CD4-positive, alpha-beta T cell (primary cell): ENCODE data around the gene COL4A3. TPM values are rescaled to one million over a fixed set of nuclear protein-coding genes. Genes with fewer than 3 reads are reported as not detected.

ENCODE experiments used
- ATAC-seq: fragments of 200-7000 bp; cut with Tn5 transposase; one replicate; pipeline ENCODE4 v1.10.0; 2022; ENCODE audit warnings: mild to moderate bottlenecking; ENCODE audit not compliant: poor library complexity
- CTCF ChIA-PET: fragments of 350-600 bp; sonication (Branson Sonifier 250); formaldehyde crosslinking; loops from one replicate; lab custom pipeline; 2021; ENCODE audit warnings: antibody characterized with exemption, inconsistent platforms; lab: Charles Lee
- POLR2A ChIA-PET: fragments of 350-600 bp; sonication (Branson Sonifier 250); formaldehyde crosslinking; loops from one replicate; lab custom pipeline; 2021; ENCODE audit warnings: antibody characterized with exemption, inconsistent platforms; lab: Charles Lee
- DNase-seq, 14 experiments: peaks; one replicate each; pipeline ENCODE4 v3.0.0-alpha.2; 2013 to 2020; ENCODE audit warnings: mixed read lengths in 2 of 14
- H3K27ac ChIP-seq, 2 donors: one replicate each; pipeline versions ENCODE4 v1.5.1 to v1.7.0; 2013; ENCODE audit warnings: low read length in 2 of 2, low read depth in 1 of 2, mild to moderate bottlenecking in 1 of 2
- H3K27me3 ChIP-seq, 2 experiments: 1 replicate in 1 of 2; 2 replicates in 1 of 2; pipeline versions ENCODE4 v1.6.1 to v1.7.0; 2013; ENCODE audit warnings: low read length in 2 of 2, control low read depth in 1 of 2, mild to moderate bottlenecking in 1 of 2, moderate library complexity in 1 of 2; ENCODE audit not compliant: insufficient read depth in 2 of 2, control insufficient read depth in 1 of 2
- H3K36me3 ChIP-seq: one replicate; pipeline ENCODE4 v1.6.1; 2013; ENCODE audit warnings: low read length, control low read depth; ENCODE audit not compliant: insufficient read depth
- H3K4me1 ChIP-seq: one replicate; pipeline ENCODE4 v1.6.1; 2013; ENCODE audit warnings: low read length, control low read depth; ENCODE audit not compliant: insufficient read depth
- H3K4me3 ChIP-seq: one replicate; pipeline ENCODE4 v1.5.1; 2013; ENCODE audit warnings: mild to moderate bottlenecking, low read length, moderate library complexity
- H3K9me3 ChIP-seq, 2 experiments: 1 replicate in 1 of 2; 2 replicates in 1 of 2; pipeline versions ENCODE4 v1.6.1 to v1.7.0; 2013; ENCODE audit warnings: low read length in 2 of 2, mild to moderate bottlenecking in 2 of 2, control low read depth in 1 of 2, moderate library complexity in 1 of 2; ENCODE audit not compliant: control insufficient read depth in 1 of 2, insufficient read depth in 1 of 2
- H3K27ac Mint-ChIP-seq: one replicate; pipeline ENCODE4 v1.8.0; 2020; ENCODE audit warnings: mixed read lengths
- H3K27me3 Mint-ChIP-seq: one replicate; pipeline ENCODE4 v1.8.0; 2021; ENCODE audit warnings: mixed read lengths
- H3K36me3 Mint-ChIP-seq: one replicate; pipeline ENCODE4 v1.8.0; 2021; ENCODE audit warnings: low read depth, mixed read lengths
- H3K4me1 Mint-ChIP-seq: one replicate; pipeline ENCODE4 v1.8.0; 2021; ENCODE audit warnings: low read depth, mixed read lengths
- H3K4me3 Mint-ChIP-seq: one replicate; pipeline ENCODE4 v1.8.0; 2020; ENCODE audit warnings: mild to moderate bottlenecking, mixed read lengths
- H3K9me3 Mint-ChIP-seq: one replicate; pipeline ENCODE4 v1.8.0; 2020; ENCODE audit warnings: mixed read lengths
- intact Hi-C, 2 experiments: fragments of 100-400 bp; cut with DNase I in 1 of 2; cut with micrococcal nuclease in 1 of 2; formaldehyde crosslinking; loops; one replicate each; pipeline versions ENCODE4 v1.15.1 to v1.9.0; 2023 to 2025; cut with DNase I, micrococcal nuclease
- total RNA-seq, 174 experiments: library from RNA in 2 of 174; stranded (reverse) in 2 of 174; gene quantifications; one replicate each; pipeline ENCODE4 v1.2.3 and lab custom pipeline; 2021 to 2026
- TF ChIP-seq, protein P1 (sequence below): fragments of 200-600 bp; IDR thresholded peaks from one replicate; pipeline ENCODE4 v1.8.0; 2022; ENCODE audit warnings: antibody characterized with exemption, mild to moderate bottlenecking

COL4A3 gene
- total RNA-seq, 2 experiments from 2014 or later: not detected

DNA sequence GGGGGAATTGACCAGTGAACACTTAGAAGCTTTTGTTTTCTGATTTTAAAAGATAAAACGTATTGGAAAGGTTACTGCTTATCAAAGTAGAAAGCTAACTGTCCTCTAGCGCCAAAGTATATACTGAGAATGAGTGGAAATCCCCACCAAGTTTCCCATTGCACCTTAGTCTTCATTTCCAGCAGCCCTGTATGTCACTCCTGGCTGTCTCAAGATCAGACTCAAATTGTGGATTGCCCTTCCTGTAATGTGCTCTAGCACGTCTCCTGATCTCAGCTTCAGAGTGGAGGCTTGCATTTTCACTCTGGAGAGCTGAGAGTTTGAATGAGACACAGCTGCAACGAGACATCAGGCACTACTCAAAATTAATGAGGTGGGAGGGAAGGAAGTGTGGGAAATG lies 187.2 kb downstream of the COL4A3 start:
- Mint-ChIP-seq H3K27me3 (no peaks in the 10 kb centered on the region), H3K4me1 (no peaks in the 10 kb centered on the region), H3K27ac (peak overlapping the region; percentile 39), H3K36me3 (peaks cover 68% of the 10 kb centered on the region), H3K9me3 (no peaks in the 10 kb centered on the region), H3K4me3 (no peak overlapping the region)
- Histone ChIP-seq H3K36me3 (peaks cover 33% of the 10 kb centered on the region), H3K4me1 (no peaks in the 10 kb centered on the region), H3K27ac (no peak overlapping the region), H3K27me3 (no peaks in the 10 kb centered on the region), H3K9me3 (no peaks in the 10 kb centered on the region), H3K4me3 (no peak overlapping the region)
- ChIA-PET POLR2A (no interaction called here), CTCF (no interaction called here)
- TF ChIP-seq, protein P1, sequence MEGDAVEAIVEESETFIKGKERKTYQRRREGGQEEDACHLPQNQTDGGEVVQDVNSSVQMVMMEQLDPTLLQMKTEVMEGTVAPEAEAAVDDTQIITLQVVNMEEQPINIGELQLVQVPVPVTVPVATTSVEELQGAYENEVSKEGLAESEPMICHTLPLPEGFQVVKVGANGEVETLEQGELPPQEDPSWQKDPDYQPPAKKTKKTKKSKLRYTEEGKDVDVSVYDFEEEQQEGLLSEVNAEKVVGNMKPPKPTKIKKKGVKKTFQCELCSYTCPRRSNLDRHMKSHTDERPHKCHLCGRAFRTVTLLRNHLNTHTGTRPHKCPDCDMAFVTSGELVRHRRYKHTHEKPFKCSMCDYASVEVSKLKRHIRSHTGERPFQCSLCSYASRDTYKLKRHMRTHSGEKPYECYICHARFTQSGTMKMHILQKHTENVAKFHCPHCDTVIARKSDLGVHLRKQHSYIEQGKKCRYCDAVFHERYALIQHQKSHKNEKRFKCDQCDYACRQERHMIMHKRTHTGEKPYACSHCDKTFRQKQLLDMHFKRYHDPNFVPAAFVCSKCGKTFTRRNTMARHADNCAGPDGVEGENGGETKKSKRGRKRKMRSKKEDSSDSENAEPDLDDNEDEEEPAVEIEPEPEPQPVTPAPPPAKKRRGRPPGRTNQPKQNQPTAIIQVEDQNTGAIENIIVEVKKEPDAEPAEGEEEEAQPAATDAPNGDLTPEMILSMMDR: no peak
- ATAC-seq (no peak), DNase-seq (no peak)
- intact Hi-C loops: no loop called here

DNA sequence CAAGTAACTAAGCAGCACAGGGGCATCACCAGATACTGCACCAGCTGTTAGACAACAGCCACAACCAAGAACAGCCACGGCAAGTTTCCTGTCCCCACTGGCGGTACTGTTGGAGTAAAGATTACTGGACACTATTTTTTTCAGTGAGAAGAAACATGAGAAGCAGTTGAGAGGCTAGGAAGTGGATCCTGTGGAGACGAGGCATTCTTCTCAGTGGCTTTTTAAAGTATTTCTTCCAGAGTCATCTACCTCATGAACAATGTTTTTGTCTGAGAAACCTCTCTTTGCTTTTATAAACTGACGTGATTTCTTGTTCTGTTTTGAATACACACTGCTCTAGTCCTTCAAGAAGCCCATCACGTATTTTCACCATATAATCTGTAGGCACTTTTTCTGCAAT lies 195.9 kb downstream of the COL4A3 start:
- H3K9me3 ChIP-seq: no peaks in the 10 kb centered on the region
- no peaks in the 10 kb centered on the region for H3K27me3 Mint-ChIP-seq
- TF ChIP-seq, protein P1: no peak
- H3K4me3 Mint-ChIP-seq: no peak overlapping the region
- H3K4me3 ChIP-seq: no peak overlapping the region
- no peaks in the 10 kb centered on the region for H3K9me3 Mint-ChIP-seq
- DNase-seq: no peak
- H3K4me1 ChIP-seq: no peaks in the 10 kb centered on the region
- ChIA-PET CTCF (no interaction called here), POLR2A (no interaction called here)
- ATAC-seq: no peak
- H3K4me1 Mint-ChIP-seq: no peaks in the 10 kb centered on the region
- no peak overlapping the region for H3K27ac Mint-ChIP-seq
- intact Hi-C loops: loop anchor here in 1 of 2 experiments (10.0 kb wide), 1 partner anchor 404 kb away; no protein-coding TSS in a partner anchor
- H3K36me3 ChIP-seq: peaks cover 38% of the 10 kb centered on the region
- H3K27ac ChIP-seq: no peak overlapping the region
- H3K36me3 Mint-ChIP-seq: peaks cover 46% of the 10 kb centered on the region
- no peaks in the 10 kb centered on the region for H3K27me3 ChIP-seq

DNA sequence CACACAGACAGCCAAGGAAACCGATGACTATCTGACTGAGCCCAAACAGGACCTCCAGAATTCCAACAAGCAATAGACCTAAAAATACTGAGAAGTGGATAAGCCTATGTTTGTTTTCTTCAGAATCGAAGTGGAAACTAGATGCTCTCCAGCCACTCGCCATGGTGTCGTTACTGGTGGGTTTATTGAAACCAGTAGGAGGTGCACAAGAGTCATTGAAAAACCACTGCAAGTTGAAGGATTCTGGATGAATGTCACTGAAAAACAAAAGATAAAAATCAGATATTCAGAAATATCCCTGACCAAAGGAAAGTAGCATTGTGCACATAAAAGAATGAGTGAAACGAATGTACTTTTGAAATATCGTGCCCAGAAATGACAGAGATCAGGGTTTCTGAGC lies 199.3 kb downstream of the COL4A3 start:
- Histone ChIP-seq H3K9me3 (no peaks in the 10 kb centered on the region), H3K4me1 (no peaks in the 10 kb centered on the region), H3K27ac (no peak overlapping the region), H3K27me3 (no peaks in the 10 kb centered on the region), H3K36me3 (peaks cover 10% of the 10 kb centered on the region), H3K4me3 (no peak overlapping the region)
- Mint-ChIP-seq H3K4me1 (no peaks in the 10 kb centered on the region), H3K27me3 (no peaks in the 10 kb centered on the region), H3K9me3 (no peaks in the 10 kb centered on the region), H3K36me3 (peaks cover 15% of the 10 kb centered on the region), H3K4me3 (no peak overlapping the region), H3K27ac (no peak overlapping the region)
- ATAC-seq (no peak), DNase-seq (peak in 4 of 14 experiments; percentile 7 to 37 (median 33))
- TF ChIP-seq, protein P1: peak; percentile 21
- CTCF ChIA-PET: no interaction called here
- intact Hi-C loops: loop anchor here (2.0 to 10.0 kb wide), 2 partner anchors 401 to 403 kb away; no protein-coding TSS in a partner anchor
- POLR2A ChIA-PET: no interaction called here

Other genes with a start within 250 kb of the COL4A3 start
- gene COL4A4, start 419 bp upstream of the COL4A3 start, total RNA-seq: not detected
- gene MFF, start 160.6 kb downstream of the COL4A3 start, total RNA-seq: 10 to 100 TPM; 46.9 to 51.8 TPM
- not detected for gene TM4SF20, start 214.7 kb downstream of the COL4A3 start, total RNA-seq
- gene SCYGR1, start 223.3 kb downstream of the COL4A3 start, total RNA-seq: not detected